Measurements from ENCODE around the gene IGF2R. TPM values are rescaled to one million over a fixed set of nuclear protein-coding genes. Genes with fewer than 3 reads are reported as not detected.

IGF2R gene
- total RNA-seq, 4 donors from 2014 or later = 85.0 to 145 (median 103) TPM

GRCh38 chr6:160040055-160040454, 71.2 kb downstream of the IGF2R start:
- TF ChIP-seq CTCF (IDR thresholded peaks at IDR 0.05; ENCODE audit: low read depth) = no peak

GRCh38 chr6:160040527-160041264, 71.8 kb downstream of the IGF2R start:
- TF ChIP-seq CTCF (IDR thresholded peaks at IDR 0.05; ENCODE audit: low read depth) = no peak

- no peak for TF ChIP-seq CTCF (IDR thresholded peaks at IDR 0.05; ENCODE audit: low read depth)
Observed at GRCh38 chr6:160041608-160042007, 72.7 kb downstream of the IGF2R start.

GRCh38 chr6:160042014-160042773, 73.3 kb downstream of the IGF2R start:
- TF ChIP-seq CTCF (IDR thresholded peaks at IDR 0.05; ENCODE audit: low read depth) = no peak

- TF ChIP-seq CTCF (IDR thresholded peaks at IDR 0.05; ENCODE audit: low read depth) = no peak
Observed at GRCh38 chr6:160042788-160043301, 74.0 kb downstream of the IGF2R start.

GRCh38 chr6:160043784-160044183, 74.9 kb downstream of the IGF2R start:
- TF ChIP-seq CTCF (IDR thresholded peaks at IDR 0.05; ENCODE audit: low read depth) = no peak

GRCh38 chr6:160044687-160045086, 75.8 kb downstream of the IGF2R start:
- TF ChIP-seq CTCF (IDR thresholded peaks at IDR 0.05; ENCODE audit: low read depth) = no peak
